GM12878 (cell line): ENCODE results near the gene DCTN4. TPM values are rescaled to one million over a fixed set of nuclear protein-coding genes. Genes with fewer than 3 reads are reported as not detected.

ENCODE experiments used
- CEBPB ChIP-seq, 2 experiments: fragments of 150-350 bp in 1 of 2; IDR thresholded peaks; 2 replicates each; pipeline ENCODE4 v1.6.1; 2012 to 2014; ENCODE audit warnings: low read depth in 2 of 2, low read length in 2 of 2, borderline replicate concordance in 1 of 2, inconsistent platforms in 1 of 2
- CHD4 ChIP-seq: fragments of 200-600 bp; sonication (generic); IDR thresholded peaks from 2 replicates; pipeline ENCODE4 v1.6.1; 2016; ENCODE audit warnings: mild to moderate bottlenecking
- CREM ChIP-seq: IDR thresholded peaks from 2 replicates; pipeline ENCODE4 v1.6.1; 2014; ENCODE audit warnings: antibody characterized with exemption, low read depth
- EZH2 ChIP-seq: IDR thresholded peaks from 2 replicates; pipeline ENCODE4 v1.6.1; 2012; ENCODE audit warnings: low read depth, mild to moderate bottlenecking, control low read depth, inconsistent platforms, low read length, borderline replicate concordance; ENCODE audit not compliant: control insufficient read depth
- FOS ChIP-seq: IDR thresholded peaks from 3 replicates; pipeline ENCODE4 v1.6.1; 2011; ENCODE audit warnings: borderline replicate concordance; ENCODE audit not compliant: insufficient read length; ENCODE audit errors: extremely low read depth
- HDAC2 ChIP-seq: fragments of 200-600 bp; sonication (generic); IDR thresholded peaks from 2 replicates; pipeline ENCODE4 v1.6.1; 2017
- HDGF ChIP-seq: fragments of 450-650 bp; IDR thresholded peaks from 2 replicates; pipeline ENCODE4 v1.6.1; 2016; ENCODE audit warnings: antibody characterized with exemption
- IKZF2 ChIP-seq, 2 experiments: fragments of 450-650 bp; IDR thresholded peaks; 2 replicates each; pipeline ENCODE4 v1.6.1; 2017; ENCODE audit warnings: mild to moderate bottlenecking in 2 of 2, moderate library complexity in 2 of 2
- JUND ChIP-seq: IDR thresholded peaks from 2 replicates; pipeline ENCODE4 v1.6.1; 2012; ENCODE audit warnings: low read depth, mild to moderate bottlenecking, low read length, improper control_type of control experiment, moderate library complexity
- MXI1 ChIP-seq: fragments of 150-350 bp; IDR thresholded peaks from 2 replicates; pipeline ENCODE4 v1.6.1; 2011; ENCODE audit warnings: low read depth, mild to moderate bottlenecking, inconsistent platforms, low read length, improper control_type of control experiment
- SREBF1 ChIP-seq: IDR thresholded peaks from 2 replicates; pipeline ENCODE4 v1.6.1; 2012; ENCODE audit warnings: mild to moderate bottlenecking, low read length
- YY1 ChIP-seq: IDR thresholded peaks from 2 replicates; pipeline ENCODE4 v1.6.1; 2011; ENCODE audit warnings: low read depth, mild to moderate bottlenecking, low read length
- ZNF274 ChIP-seq: IDR thresholded peaks from one replicate; pipeline ENCODE4 v1.8.0; 2011; ENCODE audit not compliant: insufficient read length, insufficient read depth
- polyA plus RNA-seq, 11 experiments: library from polyadenylated mRNA; depleted of rRNA in 4 of 11; unstranded in 6 of 11; stranded (reverse) in 5 of 11; fragments of >200 nt; fragmentation: Nextera tagmentation in 4 of 11; fragmentation: Illumina TruSeq in 1 of 11; extraction: Ambion mirVana in 4 of 11; extraction: Trizol in 1 of 11; gene quantifications; 1 replicate in 1 of 11; 2 replicates in 10 of 11; pipeline versions ENCODE4 v1.2.1 to v1.2.3, GENCODE V29; 2011 to 2016; ENCODE audit warnings: inconsistent platforms in 2 of 11, missing spikeins in 2 of 11, low read depth in 1 of 11
- total RNA-seq, 4 experiments: library from RNA; depleted of rRNA in 3 of 4; stranded (reverse); fragments of >200 nt in 3 of 4; fragmentation: Illumina TruSeq in 1 of 4; extraction: Trizol in 1 of 4; gene quantifications; 2 replicates each; pipeline versions ENCODE4 v1.2.1 to v1.2.3, GENCODE V29; 2013 to 2021
- TF ChIP-seq, protein P1 (sequence below): fragments of 450-650 bp; IDR thresholded peaks from 2 replicates; pipeline ENCODE4 v1.6.1; 2017; ENCODE audit warnings: mild to moderate bottlenecking, moderate library complexity
- TF ChIP-seq, protein P2 (sequence below): fragments of 450-650 bp; IDR thresholded peaks from 2 replicates; pipeline ENCODE4 v1.6.1; 2014; ENCODE audit warnings: mild to moderate bottlenecking
- TF ChIP-seq, protein P3 (sequence below): fragments of 450-650 bp; IDR thresholded peaks from 2 replicates; pipeline ENCODE4 v1.6.1; 2017; ENCODE audit warnings: mild to moderate bottlenecking, low read depth, inconsistent platforms; ENCODE audit not compliant: poor library complexity, severe bottlenecking
- TF ChIP-seq, protein P4 (sequence below): IDR thresholded peaks from 2 replicates; pipeline ENCODE4 v1.6.1; 2011; ENCODE audit warnings: low read depth, mild to moderate bottlenecking, low read length, moderate library complexity, borderline replicate concordance; ENCODE audit errors: extremely low read depth
- TF ChIP-seq, protein P5 (sequence below): fragments of 150-350 bp; IDR thresholded peaks from 2 replicates; pipeline ENCODE4 v1.6.1; 2014; ENCODE audit warnings: mild to moderate bottlenecking, low read depth, low read length
- TF ChIP-seq, protein P6 (sequence below): fragments of 450-650 bp; IDR thresholded peaks from 2 replicates; pipeline ENCODE4 v1.6.1; 2017; ENCODE audit warnings: borderline replicate concordance

Gene DCTN4
- total and polyA plus RNA-seq, 10 of the 15 experiments (the other 5 are each of a cell fraction or from before 2014, with no cell fraction given), result 7.6 to 27.8 (median 18.0) TPM

DNA sequence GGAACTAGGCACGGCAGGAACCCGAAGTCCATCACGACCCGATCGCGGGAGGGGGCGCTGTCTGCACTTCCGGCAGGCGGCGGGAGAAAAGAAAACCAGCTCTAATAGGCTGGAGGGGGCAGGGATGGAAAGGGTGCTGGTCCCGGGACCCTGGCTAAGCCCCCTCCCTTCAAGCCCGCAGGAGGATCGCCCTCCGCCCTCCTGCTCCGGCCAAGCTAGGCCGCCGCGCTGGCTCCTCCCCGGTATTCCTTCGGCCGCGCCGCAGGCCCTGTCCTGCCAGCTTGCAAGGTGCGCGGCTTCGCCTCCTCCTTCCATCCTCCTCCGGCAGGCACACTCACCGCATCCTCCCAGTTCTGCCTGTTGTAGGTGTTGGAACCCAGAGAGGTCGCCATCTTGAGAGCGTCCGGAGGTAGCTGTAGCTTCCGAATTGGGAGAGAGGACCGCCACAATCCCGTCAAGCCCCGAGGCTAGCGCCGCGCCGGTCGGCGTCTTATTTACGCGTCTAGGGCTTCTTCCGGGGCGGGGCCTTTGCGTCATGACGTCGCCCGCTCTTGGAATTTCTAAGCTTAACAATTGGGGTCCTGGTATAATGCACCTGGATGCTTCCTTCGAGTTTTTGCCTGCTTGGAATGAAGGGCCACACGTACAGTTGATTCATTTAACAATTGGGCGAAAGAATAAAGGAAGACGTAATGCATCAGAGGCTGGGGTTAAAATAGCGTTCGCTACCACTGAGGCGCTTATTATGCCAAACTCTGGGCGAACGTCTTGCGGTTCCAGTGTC, 58.0 kb downstream of the DCTN4 start, which contains the start of gene RBM22 (continued):
- TF ChIP-seq, protein P1, sequence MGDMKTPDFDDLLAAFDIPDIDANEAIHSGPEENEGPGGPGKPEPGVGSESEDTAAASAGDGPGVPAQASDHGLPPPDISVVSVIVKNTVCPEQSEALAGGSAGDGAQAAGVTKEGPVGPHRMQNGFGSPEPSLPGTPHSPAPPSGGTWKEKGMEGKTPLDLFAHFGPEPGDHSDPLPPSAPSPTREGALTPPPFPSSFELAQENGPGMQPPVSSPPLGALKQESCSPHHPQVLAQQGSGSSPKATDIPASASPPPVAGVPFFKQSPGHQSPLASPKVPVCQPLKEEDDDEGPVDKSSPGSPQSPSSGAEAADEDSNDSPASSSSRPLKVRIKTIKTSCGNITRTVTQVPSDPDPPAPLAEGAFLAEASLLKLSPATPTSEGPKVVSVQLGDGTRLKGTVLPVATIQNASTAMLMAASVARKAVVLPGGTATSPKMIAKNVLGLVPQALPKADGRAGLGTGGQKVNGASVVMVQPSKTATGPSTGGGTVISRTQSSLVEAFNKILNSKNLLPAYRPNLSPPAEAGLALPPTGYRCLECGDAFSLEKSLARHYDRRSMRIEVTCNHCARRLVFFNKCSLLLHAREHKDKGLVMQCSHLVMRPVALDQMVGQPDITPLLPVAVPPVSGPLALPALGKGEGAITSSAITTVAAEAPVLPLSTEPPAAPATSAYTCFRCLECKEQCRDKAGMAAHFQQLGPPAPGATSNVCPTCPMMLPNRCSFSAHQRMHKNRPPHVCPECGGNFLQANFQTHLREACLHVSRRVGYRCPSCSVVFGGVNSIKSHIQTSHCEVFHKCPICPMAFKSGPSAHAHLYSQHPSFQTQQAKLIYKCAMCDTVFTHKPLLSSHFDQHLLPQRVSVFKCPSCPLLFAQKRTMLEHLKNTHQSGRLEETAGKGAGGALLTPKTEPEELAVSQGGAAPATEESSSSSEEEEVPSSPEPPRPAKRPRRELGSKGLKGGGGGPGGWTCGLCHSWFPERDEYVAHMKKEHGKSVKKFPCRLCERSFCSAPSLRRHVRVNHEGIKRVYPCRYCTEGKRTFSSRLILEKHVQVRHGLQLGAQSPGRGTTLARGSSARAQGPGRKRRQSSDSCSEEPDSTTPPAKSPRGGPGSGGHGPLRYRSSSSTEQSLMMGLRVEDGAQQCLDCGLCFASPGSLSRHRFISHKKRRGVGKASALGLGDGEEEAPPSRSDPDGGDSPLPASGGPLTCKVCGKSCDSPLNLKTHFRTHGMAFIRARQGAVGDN, result no peak
- TF ChIP-seq SREBF1 (no peak), CREM (peak; percentile 99), CEBPB (IDR thresholded peaks at IDR 0.05; ENCODE audit: borderline replicate concordance in 1 of 2, low read depth in 2 of 2, low read length in 2 of 2) (no peak), ZNF274 (no peak), JUND (no peak), FOS (no peak), HDGF (no peak; the same call in 1 of the 2 replicates), CHD4 (no peak), MXI1 (peak; percentile 42; the same call in 1 of the 2 replicates), HDAC2 (no peak), IKZF2 (IDR thresholded peaks at IDR 0.05) (peak; percentile 17 to 22; a peak in 1 of 4 replicates), YY1 (peak; percentile 95), EZH2 (no peak)
- TF ChIP-seq, protein P2, sequence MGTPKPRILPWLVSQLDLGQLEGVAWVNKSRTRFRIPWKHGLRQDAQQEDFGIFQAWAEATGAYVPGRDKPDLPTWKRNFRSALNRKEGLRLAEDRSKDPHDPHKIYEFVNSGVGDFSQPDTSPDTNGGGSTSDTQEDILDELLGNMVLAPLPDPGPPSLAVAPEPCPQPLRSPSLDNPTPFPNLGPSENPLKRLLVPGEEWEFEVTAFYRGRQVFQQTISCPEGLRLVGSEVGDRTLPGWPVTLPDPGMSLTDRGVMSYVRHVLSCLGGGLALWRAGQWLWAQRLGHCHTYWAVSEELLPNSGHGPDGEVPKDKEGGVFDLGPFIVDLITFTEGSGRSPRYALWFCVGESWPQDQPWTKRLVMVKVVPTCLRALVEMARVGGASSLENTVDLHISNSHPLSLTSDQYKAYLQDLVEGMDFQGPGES, result 0 out of 2 replicates have a peak, but pooled peaks have one; percentile 37
- TF ChIP-seq, protein P3, sequence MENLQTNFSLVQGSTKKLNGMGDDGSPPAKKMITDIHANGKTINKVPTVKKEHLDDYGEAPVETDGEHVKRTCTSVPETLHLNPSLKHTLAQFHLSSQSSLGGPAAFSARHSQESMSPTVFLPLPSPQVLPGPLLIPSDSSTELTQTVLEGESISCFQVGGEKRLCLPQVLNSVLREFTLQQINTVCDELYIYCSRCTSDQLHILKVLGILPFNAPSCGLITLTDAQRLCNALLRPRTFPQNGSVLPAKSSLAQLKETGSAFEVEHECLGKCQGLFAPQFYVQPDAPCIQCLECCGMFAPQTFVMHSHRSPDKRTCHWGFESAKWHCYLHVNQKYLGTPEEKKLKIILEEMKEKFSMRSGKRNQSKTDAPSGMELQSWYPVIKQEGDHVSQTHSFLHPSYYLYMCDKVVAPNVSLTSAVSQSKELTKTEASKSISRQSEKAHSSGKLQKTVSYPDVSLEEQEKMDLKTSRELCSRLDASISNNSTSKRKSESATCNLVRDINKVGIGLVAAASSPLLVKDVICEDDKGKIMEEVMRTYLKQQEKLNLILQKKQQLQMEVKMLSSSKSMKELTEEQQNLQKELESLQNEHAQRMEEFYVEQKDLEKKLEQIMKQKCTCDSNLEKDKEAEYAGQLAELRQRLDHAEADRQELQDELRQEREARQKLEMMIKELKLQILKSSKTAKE, result no peak
- TF ChIP-seq, protein P4, sequence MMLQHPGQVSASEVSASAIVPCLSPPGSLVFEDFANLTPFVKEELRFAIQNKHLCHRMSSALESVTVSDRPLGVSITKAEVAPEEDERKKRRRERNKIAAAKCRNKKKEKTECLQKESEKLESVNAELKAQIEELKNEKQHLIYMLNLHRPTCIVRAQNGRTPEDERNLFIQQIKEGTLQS, result peak; percentile 24; the same call in 1 of the 2 replicates
- TF ChIP-seq, protein P5, sequence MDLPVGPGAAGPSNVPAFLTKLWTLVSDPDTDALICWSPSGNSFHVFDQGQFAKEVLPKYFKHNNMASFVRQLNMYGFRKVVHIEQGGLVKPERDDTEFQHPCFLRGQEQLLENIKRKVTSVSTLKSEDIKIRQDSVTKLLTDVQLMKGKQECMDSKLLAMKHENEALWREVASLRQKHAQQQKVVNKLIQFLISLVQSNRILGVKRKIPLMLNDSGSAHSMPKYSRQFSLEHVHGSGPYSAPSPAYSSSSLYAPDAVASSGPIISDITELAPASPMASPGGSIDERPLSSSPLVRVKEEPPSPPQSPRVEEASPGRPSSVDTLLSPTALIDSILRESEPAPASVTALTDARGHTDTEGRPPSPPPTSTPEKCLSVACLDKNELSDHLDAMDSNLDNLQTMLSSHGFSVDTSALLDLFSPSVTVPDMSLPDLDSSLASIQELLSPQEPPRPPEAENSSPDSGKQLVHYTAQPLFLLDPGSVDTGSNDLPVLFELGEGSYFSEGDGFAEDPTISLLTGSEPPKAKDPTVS, result no peak
- TF ChIP-seq, protein P6, sequence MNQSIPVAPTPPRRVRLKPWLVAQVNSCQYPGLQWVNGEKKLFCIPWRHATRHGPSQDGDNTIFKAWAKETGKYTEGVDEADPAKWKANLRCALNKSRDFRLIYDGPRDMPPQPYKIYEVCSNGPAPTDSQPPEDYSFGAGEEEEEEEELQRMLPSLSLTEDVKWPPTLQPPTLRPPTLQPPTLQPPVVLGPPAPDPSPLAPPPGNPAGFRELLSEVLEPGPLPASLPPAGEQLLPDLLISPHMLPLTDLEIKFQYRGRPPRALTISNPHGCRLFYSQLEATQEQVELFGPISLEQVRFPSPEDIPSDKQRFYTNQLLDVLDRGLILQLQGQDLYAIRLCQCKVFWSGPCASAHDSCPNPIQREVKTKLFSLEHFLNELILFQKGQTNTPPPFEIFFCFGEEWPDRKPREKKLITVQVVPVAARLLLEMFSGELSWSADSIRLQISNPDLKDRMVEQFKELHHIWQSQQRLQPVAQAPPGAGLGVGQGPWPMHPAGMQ, result no peak
